T-helper 22 cell (primary cell): ENCODE results near the gene BRD7.
"Not testable (repeated sequence)": the region's sequence is repeated elsewhere in the genome, so short reads cannot be mapped to it uniquely, and the experiment has no call there.

ENCODE experiments used
- DNase-seq: peaks from one replicate; pipeline ENCODE4 v3.0.0-alpha.2; 2020; ENCODE audit warnings: low read depth

BRD7 gene

GRCh38 chr16:50354629-50355456 is 13.9 kb downstream of the BRD7 start:
- DNase-seq: no peak

GRCh38 chr16:50354082-50354481 is 14.7 kb downstream of the BRD7 start:
- no peak for DNase-seq

- no peak for DNase-seq
These were observed 16.8 kb downstream of the BRD7 start for GRCh38 chr16:50351952-50352351.

- no peak for DNase-seq
These were observed 17.7 kb downstream of the BRD7 start for GRCh38 chr16:50351116-50351515.

- DNase-seq: not testable (repeated sequence)
These were observed 23.6 kb downstream of the BRD7 start for GRCh38 chr16:50345210-50345609.

- DNase-seq: not testable (repeated sequence)
These were observed 25.2 kb downstream of the BRD7 start for GRCh38 chr16:50343566-50343965.

- no peak for DNase-seq
These were observed 28.2 kb downstream of the BRD7 start for GRCh38 chr16:50340578-50340977.

GRCh38 chr16:50338371-50339231 is 30.2 kb downstream of the BRD7 start:
- DNase-seq: peak; percentile 7

- no peak for DNase-seq
These were observed 31.9 kb downstream of the BRD7 start for GRCh38 chr16:50336884-50337283.

- DNase-seq: peak; percentile 23
These were observed 33.4 kb downstream of the BRD7 start for GRCh38 chr16:50335196-50335958.

- no peak for DNase-seq
These were observed 34.4 kb downstream of the BRD7 start for GRCh38 chr16:50334106-50334975.

GRCh38 chr16:50332599-50332998 is 36.2 kb downstream of the BRD7 start:
- DNase-seq: no peak

- no peak for DNase-seq
These were observed 37.2 kb downstream of the BRD7 start for GRCh38 chr16:50331570-50331969.

GRCh38 chr16:50329446-50330189 is 39.2 kb downstream of the BRD7 start:
- DNase-seq: no peak

GRCh38 chr16:50326835-50327465 is 41.8 kb downstream of the BRD7 start:
- peak; percentile 47 for DNase-seq

GRCh38 chr16:50326264-50326663 is 42.5 kb downstream of the BRD7 start:
- DNase-seq: no peak

GRCh38 chr16:50324345-50324744 is 44.4 kb downstream of the BRD7 start:
- DNase-seq: no peak

- DNase-seq: no peak
These were observed 45.3 kb downstream of the BRD7 start for GRCh38 chr16:50323335-50324011.

- no peak for DNase-seq
These were observed 46.5 kb downstream of the BRD7 start for GRCh38 chr16:50322333-50322732.

- no peak for DNase-seq
These were observed 48.5 kb downstream of the BRD7 start for GRCh38 chr16:50320310-50320709.
